Measurements from ENCODE around the gene SDR9C7. TPM values are rescaled to one million over a fixed set of nuclear protein-coding genes. Genes with fewer than 3 reads are reported as not detected.
"Not testable (repeated sequence)": the region's sequence is repeated elsewhere in the genome, so short reads cannot be mapped to it uniquely, and the experiment has no call there.

Gene SDR9C7
- total RNA-seq, 3 donors from 2014 or later, result not detected

DNA sequence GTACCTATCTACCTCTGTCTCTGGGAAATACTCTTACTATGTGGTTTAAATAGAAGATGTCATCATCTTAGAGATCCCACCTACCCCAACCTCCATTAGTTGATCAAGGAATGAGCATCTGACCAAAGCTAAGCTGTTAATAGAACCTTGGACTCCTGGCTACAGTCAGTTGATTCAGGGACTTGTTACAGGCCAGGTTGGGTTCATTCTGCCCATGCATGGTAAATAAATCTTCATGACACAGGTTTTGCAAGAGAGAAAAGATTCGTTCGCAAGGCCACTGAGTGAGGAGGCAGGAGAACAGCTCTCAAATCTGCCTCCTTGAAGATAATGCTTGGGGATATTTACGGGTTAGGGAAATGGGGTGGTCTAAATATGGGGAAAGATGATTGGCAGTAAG lies 19.5 kb downstream of the SDR9C7 start:
- H3K9me3 Mint-ChIP-seq, result peaks cover 11% of the 10 kb centered on the region
- no peak overlapping the region for H3K4me3 Mint-ChIP-seq
- no peak for ATAC-seq
- DNase-seq, result no peak
- H3K36me3 Mint-ChIP-seq (ENCODE audit: insufficient read depth), result peaks cover 1% of the 10 kb centered on the region
- peaks cover 17% of the 10 kb centered on the region for H3K27me3 Mint-ChIP-seq (ENCODE audit: low read depth)
- H3K4me1 Mint-ChIP-seq (ENCODE audit: low read depth), result no peaks in the 10 kb centered on the region

DNA sequence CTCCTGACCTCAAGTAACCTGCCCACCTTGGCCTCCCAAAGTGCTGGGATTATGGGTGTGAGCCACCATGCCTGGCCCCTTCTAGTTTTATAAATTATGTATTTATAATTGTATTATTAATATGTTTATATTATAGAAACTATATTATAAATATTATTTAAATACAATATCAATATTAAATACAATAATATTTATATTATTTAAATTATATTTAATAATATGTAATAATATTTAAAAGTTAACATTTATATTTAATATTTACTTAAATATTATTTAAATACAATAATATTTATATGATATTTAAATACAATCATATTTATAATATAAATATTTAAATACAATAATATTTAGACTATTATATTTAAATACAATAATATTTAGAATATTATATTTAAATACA lies 20.0 kb downstream of the SDR9C7 start:
- Mint-ChIP-seq H3K9me3 (peaks cover 16% of the 10 kb centered on the region), H3K36me3 (ENCODE audit: insufficient read depth) (peaks cover 2% of the 10 kb centered on the region)
- DNase-seq, result no peak

DNA sequence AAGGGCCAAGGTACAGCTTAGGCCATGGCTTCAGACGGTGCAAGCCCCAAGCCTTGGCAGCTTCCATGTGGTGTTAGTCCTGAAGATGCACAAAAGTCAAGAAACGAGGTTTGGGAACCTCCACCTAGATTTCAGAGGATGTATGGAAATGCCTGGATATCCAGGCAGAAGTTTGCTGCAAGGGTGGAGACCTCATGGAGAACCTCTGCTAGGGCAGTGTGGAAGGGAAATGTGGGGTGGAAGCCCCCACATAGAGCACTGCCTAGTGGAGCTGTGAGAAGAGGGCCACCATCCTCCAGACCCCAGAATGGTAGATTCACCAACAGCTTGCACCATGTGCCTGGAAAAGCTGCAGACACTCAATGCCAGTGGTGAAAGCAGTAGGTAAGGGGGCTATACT lies 24.8 kb downstream of the SDR9C7 start:
- not testable (repeated sequence) for H3K36me3 Mint-ChIP-seq (ENCODE audit: insufficient read depth); H3K4me1 Mint-ChIP-seq (ENCODE audit: low read depth); H3K4me3 Mint-ChIP-seq; DNase-seq; ATAC-seq
- H3K27me3 Mint-ChIP-seq (ENCODE audit: low read depth), result peaks cover 14% of the 10 kb centered on the region
- peaks cover 18% of the 10 kb centered on the region for H3K9me3 Mint-ChIP-seq

More for the DNA sequence above, 20.0 kb downstream of the SDR9C7 start:
- Mint-ChIP-seq H3K4me1 (ENCODE audit: low read depth) (no peaks in the 10 kb centered on the region), H3K27me3 (ENCODE audit: low read depth) (peaks cover 17% of the 10 kb centered on the region), H3K4me3 (no peak overlapping the region)
- ATAC-seq, result no peak

DNA sequence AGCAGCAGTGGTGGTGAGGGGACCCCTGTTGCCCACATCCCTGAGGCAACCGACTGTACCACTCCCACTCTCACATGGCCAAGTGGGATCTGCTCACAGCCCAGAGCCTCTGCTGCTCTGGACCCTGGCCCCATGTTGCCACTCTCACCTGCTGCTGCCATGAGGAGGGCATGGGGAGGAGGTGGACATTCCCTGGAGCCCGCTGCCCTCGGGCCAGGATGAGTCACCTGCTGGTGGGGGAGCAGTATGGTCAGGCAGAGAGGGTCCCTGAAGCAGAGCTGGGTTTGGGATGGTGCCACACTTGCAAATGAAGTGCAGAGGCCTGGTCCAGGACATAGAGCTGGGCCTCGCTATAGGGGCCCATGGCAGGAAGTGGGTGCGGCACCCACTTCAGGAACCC lies 26.1 kb downstream of the SDR9C7 start:
- ATAC-seq (no peak), DNase-seq (no peak)
- Mint-ChIP-seq H3K9me3 (peaks cover 27% of the 10 kb centered on the region), H3K36me3 (ENCODE audit: insufficient read depth) (peaks cover 5% of the 10 kb centered on the region), H3K4me1 (ENCODE audit: low read depth) (no peaks in the 10 kb centered on the region), H3K27me3 (ENCODE audit: low read depth) (peaks cover 10% of the 10 kb centered on the region), H3K4me3 (no peak overlapping the region)

DNA sequence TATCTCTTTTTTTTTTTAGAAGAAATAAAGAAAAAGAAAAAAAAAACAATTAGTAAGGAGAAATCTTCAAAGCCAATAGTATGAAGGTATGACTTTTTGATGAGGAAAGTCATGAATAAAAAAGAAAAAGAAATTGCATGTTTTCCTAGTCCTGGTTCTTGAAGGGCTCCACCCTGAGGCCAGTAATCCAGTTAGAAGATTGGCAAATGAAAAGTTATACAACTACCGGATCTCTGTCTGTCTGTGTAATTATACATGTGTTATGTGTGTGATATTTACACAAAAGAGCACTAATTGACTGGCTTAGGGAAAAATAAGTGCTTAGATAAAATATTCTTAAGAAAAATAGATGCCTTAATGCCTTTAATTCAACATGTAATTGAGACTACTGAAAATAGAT lies 28.4 kb downstream of the SDR9C7 start:
- no peak for DNase-seq
- no peak for ATAC-seq
- Mint-ChIP-seq H3K4me3 (no peak overlapping the region), H3K9me3 (peaks cover 42% of the 10 kb centered on the region), H3K27me3 (ENCODE audit: low read depth) (peaks cover 2% of the 10 kb centered on the region), H3K4me1 (ENCODE audit: low read depth) (no peaks in the 10 kb centered on the region), H3K36me3 (ENCODE audit: insufficient read depth) (peaks cover 8% of the 10 kb centered on the region)

DNA sequence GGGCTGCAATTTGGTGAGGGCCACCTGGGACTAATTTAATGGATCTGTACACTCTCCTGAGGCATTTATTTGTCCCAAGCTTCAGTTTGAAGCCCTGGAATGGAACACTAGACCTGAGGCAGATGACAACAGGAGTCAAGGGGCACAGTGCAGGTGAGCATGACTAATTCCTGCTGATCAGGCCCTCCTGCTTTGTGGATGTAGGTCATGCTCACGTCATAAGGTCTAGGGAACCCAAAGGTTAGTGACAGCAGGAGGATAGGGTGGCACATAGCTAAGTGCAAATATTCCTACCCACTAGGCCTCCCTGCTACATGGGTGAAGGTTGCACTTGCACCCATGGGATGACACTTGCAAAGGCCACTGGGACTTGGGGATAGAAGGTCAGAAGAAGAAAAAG lies 30.8 kb downstream of the SDR9C7 start:
- Mint-ChIP-seq H3K4me1 (ENCODE audit: low read depth) (no peaks in the 10 kb centered on the region), H3K27me3 (ENCODE audit: low read depth) (peaks cover 2% of the 10 kb centered on the region), H3K36me3 (ENCODE audit: insufficient read depth) (peaks cover 6% of the 10 kb centered on the region), H3K4me3 (no peak overlapping the region), H3K9me3 (peaks cover 34% of the 10 kb centered on the region)
- DNase-seq (no peak), ATAC-seq (no peak)

DNA sequence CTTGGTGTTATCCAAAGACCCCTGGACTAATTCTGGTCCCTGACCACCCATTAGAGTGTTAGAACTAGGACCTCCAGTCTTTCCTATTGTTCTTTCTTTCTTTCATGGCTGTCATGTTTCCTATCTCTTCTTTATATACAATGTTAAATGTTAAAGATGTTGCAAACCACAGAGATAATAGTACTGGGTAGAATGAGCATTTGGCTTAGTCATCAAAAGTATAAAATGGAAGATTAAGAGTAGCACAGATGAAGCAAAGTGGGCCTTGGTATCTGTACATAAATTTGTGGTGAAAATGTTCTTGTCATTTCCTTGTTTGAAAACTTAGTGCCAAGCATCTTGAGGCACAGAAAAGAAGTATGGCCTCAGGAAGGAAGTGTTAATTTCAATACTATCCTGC lies 32.9 kb downstream of the SDR9C7 start:
- H3K4me1 Mint-ChIP-seq (ENCODE audit: low read depth); H3K4me3 Mint-ChIP-seq; H3K27me3 Mint-ChIP-seq (ENCODE audit: low read depth); H3K36me3 Mint-ChIP-seq (ENCODE audit: insufficient read depth); DNase-seq; ATAC-seq: not testable (repeated sequence)
- peaks cover 34% of the 10 kb centered on the region for H3K9me3 Mint-ChIP-seq

DNA sequence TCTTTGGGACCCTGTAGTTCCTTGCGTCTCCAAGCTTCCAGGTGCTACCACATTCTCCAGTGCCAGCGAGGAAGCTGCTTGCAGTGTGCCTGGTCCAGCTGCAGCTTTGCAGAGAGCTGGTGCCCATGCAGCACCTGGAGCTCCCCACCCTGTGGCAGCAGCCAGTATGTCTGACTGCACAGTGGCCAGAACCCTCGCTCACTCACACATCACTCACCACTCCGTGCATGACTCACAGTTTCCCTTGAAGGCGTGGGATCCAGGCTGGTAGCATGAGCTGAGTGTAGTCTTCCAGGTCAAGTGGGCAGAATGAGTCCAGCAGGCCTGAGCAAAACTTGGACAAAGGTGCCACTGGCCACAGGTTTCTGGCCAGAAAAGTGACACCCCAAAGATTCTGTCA lies 33.6 kb downstream of the SDR9C7 start:
- DNase-seq (no peak), ATAC-seq (no peak)
- Mint-ChIP-seq H3K9me3 (peaks cover 34% of the 10 kb centered on the region), H3K4me1 (ENCODE audit: low read depth) (no peaks in the 10 kb centered on the region), H3K27me3 (ENCODE audit: low read depth) (peaks cover 2% of the 10 kb centered on the region), H3K4me3 (no peak overlapping the region), H3K36me3 (ENCODE audit: insufficient read depth) (peaks cover 5% of the 10 kb centered on the region)

DNA sequence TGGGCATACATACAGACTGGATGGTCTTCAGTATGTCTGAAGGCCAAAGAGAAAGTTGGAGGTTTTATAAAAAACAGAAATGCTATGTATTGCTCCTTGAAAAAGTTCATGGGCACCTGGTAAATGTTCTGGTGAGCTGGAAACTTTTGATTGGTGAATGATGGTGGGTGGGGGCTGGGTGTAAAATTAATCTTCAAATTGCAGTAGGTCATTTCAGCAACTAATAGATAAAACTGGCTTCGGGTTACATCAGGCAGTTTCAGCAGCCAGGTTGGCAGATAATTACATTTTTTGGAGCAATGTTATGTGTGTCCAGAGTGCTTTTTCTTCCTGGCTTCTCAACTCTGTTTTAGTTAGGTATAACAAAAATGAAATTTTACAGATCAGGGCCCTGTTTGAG lies 35.3 kb downstream of the SDR9C7 start:
- Mint-ChIP-seq H3K4me1 (ENCODE audit: low read depth) (no peaks in the 10 kb centered on the region), H3K9me3 (peaks cover 28% of the 10 kb centered on the region), H3K4me3 (no peak overlapping the region), H3K36me3 (ENCODE audit: insufficient read depth) (peaks cover 5% of the 10 kb centered on the region), H3K27me3 (ENCODE audit: low read depth) (no peaks in the 10 kb centered on the region)
- ATAC-seq (no peak), DNase-seq (no peak)

DNA sequence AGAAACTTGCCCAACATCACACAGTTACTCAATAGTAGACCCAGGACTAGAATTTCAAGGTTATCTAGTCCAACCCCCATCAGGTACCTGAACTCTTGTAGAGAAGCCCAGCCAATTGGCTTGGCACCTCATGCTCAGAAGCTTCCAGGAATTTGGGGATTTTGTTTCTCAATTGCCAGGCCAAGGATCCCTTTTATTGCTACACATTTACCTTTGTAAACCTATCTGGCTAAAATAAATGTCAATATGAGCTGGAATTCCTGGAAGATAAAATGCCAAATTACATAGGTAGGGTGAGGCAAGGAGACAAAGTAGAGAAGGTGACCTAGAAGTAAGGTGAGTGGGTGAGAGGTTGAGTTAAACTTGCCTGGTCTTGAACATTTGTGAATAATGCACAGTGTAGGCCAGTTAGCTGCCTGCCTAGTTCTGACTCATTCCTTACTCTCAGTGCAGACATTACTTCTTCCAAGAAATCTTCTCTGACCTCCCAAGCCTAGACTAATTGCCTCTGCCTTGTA lies 36.3 kb downstream of the SDR9C7 start:
- no peak for ATAC-seq

DNA sequence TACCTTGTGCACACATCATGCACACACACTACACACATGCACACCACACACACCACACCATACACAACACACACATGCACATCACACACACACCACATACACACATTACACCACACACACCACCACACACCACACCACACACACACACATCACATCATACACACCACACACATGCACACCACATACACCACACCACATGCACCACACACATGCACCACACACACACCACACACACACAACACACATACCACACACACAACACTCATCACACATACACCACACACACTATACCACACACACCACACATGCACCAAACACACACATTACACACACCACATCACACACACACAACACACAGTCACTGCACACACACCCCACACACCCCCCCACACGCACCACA lies 38.1 kb downstream of the SDR9C7 start:
- peaks cover 2% of the 10 kb centered on the region for H3K27me3 Mint-ChIP-seq (ENCODE audit: low read depth)
- no peaks in the 10 kb centered on the region for H3K36me3 Mint-ChIP-seq (ENCODE audit: insufficient read depth)
- no peak overlapping the region for H3K4me3 Mint-ChIP-seq
- peaks cover 9% of the 10 kb centered on the region for H3K9me3 Mint-ChIP-seq
- no peak for DNase-seq
- H3K4me1 Mint-ChIP-seq (ENCODE audit: low read depth), result no peaks in the 10 kb centered on the region
- ATAC-seq, result no peak

More for the DNA sequence above, 36.3 kb downstream of the SDR9C7 start:
- no peaks in the 10 kb centered on the region for H3K27me3 Mint-ChIP-seq (ENCODE audit: low read depth)
- H3K36me3 Mint-ChIP-seq (ENCODE audit: insufficient read depth), result peaks cover 3% of the 10 kb centered on the region
- no peak for DNase-seq
- no peaks in the 10 kb centered on the region for H3K4me1 Mint-ChIP-seq (ENCODE audit: low read depth)
- peaks cover 23% of the 10 kb centered on the region for H3K9me3 Mint-ChIP-seq
- no peak overlapping the region for H3K4me3 Mint-ChIP-seq

DNA sequence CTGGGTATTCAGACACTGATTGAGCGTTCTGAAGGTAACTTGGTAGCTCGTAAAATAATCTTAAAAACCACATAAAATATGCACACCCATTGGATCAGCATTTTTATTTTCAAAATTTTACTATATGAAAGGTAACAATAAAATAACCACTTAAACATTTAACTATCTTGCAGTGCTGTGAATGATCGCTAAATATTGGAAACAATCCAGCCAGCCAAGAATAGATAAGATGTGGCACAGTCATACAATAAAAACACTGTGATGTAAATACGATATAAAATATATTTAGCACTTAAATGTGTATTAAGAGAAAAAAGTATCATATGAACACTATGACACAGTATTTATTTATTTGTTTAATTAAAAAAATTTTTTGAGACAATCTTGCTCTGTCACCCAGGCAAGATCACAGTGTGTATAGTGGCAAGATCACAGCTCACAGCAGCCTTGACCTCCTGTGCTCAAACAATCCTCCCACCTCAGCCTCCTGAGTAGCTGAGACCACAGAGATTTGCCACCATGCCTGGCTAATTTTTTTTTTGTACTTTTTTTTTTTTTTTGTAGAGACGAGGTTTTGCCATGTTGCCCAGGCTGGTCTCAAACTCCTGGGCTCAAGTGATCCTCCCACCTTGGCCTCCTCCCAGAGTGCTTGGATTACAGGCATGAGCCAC lies 39.4 kb downstream of the SDR9C7 start:
- Mint-ChIP-seq H3K27me3 (ENCODE audit: low read depth) (peaks cover 10% of the 10 kb centered on the region), H3K4me1 (ENCODE audit: low read depth) (no peaks in the 10 kb centered on the region), H3K9me3 (peaks cover 9% of the 10 kb centered on the region), H3K36me3 (ENCODE audit: insufficient read depth) (no peaks in the 10 kb centered on the region), H3K4me3 (no peak overlapping the region)
- ATAC-seq (no peak), DNase-seq (no peak)

DNA sequence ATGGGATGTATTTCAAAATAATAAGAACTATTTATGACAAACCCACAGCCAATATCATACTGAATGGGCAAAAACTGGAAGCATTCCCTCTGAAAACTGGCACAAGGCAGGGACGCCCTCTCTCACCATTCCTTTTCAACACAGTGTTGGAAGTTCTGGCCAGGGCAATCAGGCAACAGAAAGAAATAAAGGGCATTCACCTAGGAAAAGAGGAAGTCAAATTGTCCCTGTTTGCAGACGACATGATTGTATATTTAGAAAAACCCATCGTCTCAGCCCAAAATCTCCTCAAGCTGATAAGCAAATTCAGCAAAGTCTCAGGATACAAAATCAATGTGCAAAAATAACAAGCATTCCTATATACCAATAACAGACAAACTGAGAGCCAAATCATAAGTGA lies 42.3 kb downstream of the SDR9C7 start:
- not testable (repeated sequence) for H3K9me3 Mint-ChIP-seq; H3K4me1 Mint-ChIP-seq (ENCODE audit: low read depth); ATAC-seq; DNase-seq; H3K36me3 Mint-ChIP-seq (ENCODE audit: insufficient read depth); H3K4me3 Mint-ChIP-seq
- peaks cover 28% of the 10 kb centered on the region for H3K27me3 Mint-ChIP-seq (ENCODE audit: low read depth)

DNA sequence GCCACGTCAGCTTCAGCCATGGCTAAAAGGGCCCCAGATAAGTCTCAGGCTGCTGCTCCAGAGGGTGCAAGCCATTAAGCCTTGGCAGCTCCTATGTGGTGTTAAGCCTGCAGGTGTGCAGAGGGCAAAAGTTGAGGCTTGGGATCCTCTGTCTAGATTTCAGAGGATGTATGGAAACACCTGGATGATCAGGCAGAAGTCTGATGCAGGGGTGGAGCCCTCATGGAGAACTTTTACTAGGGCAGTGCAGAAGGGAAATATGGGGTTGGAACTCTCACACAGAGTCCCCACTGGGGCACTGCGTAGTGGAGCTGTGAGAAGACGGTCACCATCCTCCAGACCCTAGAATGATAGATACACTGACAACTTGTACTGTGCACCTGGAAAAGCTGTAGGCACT lies 47.9 kb downstream of the SDR9C7 start:
- Mint-ChIP-seq H3K4me3 (no peak overlapping the region), H3K9me3 (peaks cover 26% of the 10 kb centered on the region), H3K36me3 (ENCODE audit: insufficient read depth) (peaks cover 2% of the 10 kb centered on the region)

DNA sequence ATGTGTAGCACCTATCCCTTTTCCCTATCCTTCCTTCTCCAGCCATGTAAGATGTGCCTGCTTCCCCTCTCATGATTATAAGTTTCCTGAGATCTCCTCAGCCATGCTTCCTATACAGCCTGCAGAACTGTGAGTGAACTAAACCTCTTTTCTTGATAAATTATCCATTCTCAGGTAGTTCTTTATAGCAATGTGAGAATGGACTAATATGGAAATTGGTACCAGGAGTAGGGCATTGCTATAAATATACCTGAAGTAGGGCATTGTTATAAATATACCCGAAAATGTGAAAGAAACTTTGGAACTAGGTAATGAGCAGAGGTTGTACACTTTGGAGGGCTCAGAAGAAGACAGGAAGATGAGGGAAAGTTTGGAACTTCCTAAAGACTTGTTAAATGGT lies 48.9 kb downstream of the SDR9C7 start:
- H3K36me3 Mint-ChIP-seq (ENCODE audit: insufficient read depth), result peaks cover 2% of the 10 kb centered on the region
- H3K4me1 Mint-ChIP-seq (ENCODE audit: low read depth), result no peaks in the 10 kb centered on the region
- no peak overlapping the region for H3K4me3 Mint-ChIP-seq
- no peak for DNase-seq
- peaks cover 24% of the 10 kb centered on the region for H3K9me3 Mint-ChIP-seq
- H3K27me3 Mint-ChIP-seq (ENCODE audit: low read depth), result peaks cover 34% of the 10 kb centered on the region
- ATAC-seq, result no peak

More for the DNA sequence above, 47.9 kb downstream of the SDR9C7 start:
- ATAC-seq (no peak), DNase-seq (no peak)
- H3K27me3 Mint-ChIP-seq (ENCODE audit: low read depth), result peaks cover 44% of the 10 kb centered on the region
- no peaks in the 10 kb centered on the region for H3K4me1 Mint-ChIP-seq (ENCODE audit: low read depth)
